Muscle layer of colon (tissue), 2 donors: Measurements from ENCODE around the gene FAM124A.
A peak's percentile ranks its signal among the peaks of the same experiment; 100 is the strongest.

Source experiments
- H3K27ac ChIP-seq: one replicate; pipeline ENCODE4 v1.7.0; 2013; ENCODE audit warnings: low read depth, mild to moderate bottlenecking, low read length, moderate library complexity
- H3K27me3 ChIP-seq, 2 donors: one replicate each; pipeline ENCODE4 v1.7.0; 2013; ENCODE audit warnings: low read length in 2 of 2, mild to moderate bottlenecking in 2 of 2; ENCODE audit not compliant: insufficient read depth in 2 of 2, control insufficient read depth in 1 of 2
- H3K36me3 ChIP-seq: one replicate; pipeline ENCODE4 v1.7.0; 2013; ENCODE audit warnings: mild to moderate bottlenecking, low read length; ENCODE audit not compliant: insufficient read depth
- H3K4me1 ChIP-seq: one replicate; pipeline ENCODE4 v1.7.0; 2013; ENCODE audit warnings: mild to moderate bottlenecking, low read length; ENCODE audit not compliant: insufficient read depth
- H3K4me3 ChIP-seq, 2 donors: one replicate each; pipeline ENCODE4 v1.7.0; 2013; ENCODE audit warnings: low read length in 2 of 2, low read depth in 1 of 2, mild to moderate bottlenecking in 1 of 2, moderate library complexity in 1 of 2
- H3K9ac ChIP-seq: one replicate; pipeline ENCODE4 v1.7.0; 2013; ENCODE audit warnings: low read length
- H3K9me3 ChIP-seq: one replicate; pipeline ENCODE4 v1.7.0; 2013; ENCODE audit warnings: mild to moderate bottlenecking, low read length
- donor health status: abdominal sarcoma.
- donor health status: Adenocarcinoma of cecum.

The FAM124A gene

DNA sequence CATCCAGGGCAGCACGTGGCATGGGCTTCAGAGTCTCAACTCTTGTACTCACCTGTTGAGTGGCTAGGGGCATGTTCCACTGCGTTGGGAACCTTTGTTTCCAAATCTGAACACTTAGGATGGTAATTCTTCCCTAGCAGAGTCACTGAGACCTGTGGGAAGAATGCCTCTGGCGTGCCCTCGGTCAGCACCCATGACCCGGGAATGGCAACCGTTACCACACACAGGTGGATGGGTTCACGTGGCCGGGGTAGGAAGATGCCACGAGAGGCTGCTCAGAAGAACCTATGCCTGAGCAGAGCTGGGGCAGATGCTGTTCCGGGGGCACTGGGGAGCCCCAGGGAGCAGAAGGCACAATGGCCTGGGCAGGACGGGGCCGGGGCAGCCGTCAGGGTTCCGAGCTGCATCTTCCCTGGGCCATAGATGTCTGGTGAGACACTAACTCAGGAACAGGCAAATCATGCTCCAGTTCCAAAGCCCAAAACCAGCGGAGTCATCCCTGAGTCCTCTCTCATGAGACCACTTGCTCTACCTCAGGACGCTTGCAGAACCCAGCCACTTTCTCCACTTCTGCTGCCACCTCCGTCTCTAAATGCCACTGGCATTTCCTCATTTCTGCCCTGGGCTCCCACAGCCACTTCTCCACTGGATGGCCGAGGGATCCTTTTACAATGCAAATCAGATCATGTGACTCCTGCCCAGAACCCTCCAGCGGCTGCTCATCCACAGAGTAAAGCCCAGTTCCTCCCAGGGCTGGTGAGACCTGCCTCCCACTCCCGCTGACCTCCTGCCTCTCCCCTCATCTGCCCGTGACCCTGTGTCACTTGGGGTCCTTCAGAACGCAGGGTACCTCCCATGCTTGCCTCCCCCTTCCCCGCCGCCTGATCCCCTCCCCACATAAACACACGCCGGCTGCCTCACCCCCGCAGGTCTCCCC is 36.7 kb downstream of the FAM124A start:
- H3K27ac ChIP-seq = no peak overlapping the region
- H3K36me3 ChIP-seq = peaks cover 9% of the 10 kb centered on the region
- no peak overlapping the region for H3K9ac ChIP-seq

DNA sequence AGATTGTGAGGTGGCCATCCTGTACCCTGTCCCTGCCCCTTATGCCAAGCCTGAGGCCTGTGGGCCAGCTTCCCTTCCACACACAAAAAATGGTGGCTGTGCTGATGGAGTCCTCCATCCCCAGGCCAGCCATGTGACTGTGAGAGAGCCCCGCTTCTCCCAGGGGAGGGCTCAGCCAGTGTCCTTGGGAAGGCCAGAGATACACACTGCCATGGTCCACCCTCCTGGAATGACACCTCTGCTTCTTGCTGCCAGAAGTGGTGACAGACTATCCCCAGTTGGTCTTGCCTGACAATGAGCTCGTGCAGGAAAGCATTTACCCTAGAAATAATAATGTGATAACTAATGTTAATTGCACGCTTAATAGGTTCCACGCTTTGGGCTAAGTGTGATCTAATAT is 38.0 kb downstream of the FAM124A start:
- H3K9me3 ChIP-seq = no peaks in the 10 kb centered on the region
- H3K36me3 ChIP-seq = peaks cover 9% of the 10 kb centered on the region
- no peak overlapping the region for H3K4me3 ChIP-seq
- peaks cover 27% of the 10 kb centered on the region for H3K4me1 ChIP-seq
- H3K27ac ChIP-seq = no peak overlapping the region
- no peak overlapping the region for H3K9ac ChIP-seq
- H3K27me3 ChIP-seq = no peaks in the 10 kb centered on the region

More for the DNA sequence above, 36.7 kb downstream of the FAM124A start:
- Histone ChIP-seq H3K4me3 (no peak overlapping the region), H3K27me3 (no peaks in the 10 kb centered on the region), H3K4me1 (peaks cover 27% of the 10 kb centered on the region), H3K9me3 (no peaks in the 10 kb centered on the region)

DNA sequence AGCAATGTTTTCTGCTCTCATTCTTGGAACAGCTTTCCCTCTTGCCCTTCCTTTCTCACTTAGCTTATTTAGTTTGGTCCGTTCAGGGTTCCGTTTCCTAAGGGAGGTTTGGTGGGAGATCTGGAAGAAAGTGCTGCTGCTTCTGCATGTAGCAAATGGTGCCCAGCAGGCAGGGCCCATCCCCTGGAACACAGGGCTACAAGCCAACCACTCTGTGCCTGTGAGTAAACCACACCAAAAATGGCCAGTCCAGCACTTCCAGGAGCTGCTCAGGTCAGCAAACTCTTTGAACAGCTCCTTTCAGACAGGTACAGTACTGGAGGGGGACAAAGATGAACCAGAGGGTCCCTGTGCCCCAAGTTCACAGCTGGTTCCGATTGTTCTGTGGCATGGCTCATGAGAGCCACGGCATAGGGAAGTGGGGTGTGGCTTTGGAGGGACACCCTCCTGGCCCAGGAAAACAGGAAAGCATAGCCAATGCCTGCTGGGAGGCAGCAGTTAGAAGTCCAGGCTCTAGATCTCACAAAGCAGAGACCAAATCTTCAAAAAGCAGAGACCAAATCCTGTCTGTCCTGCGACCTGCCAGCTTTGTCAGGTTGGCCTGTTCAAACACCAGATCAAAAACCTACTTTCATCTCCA is 39.5 kb downstream of the FAM124A start:
- peak overlapping the region; percentile 18 for H3K27ac ChIP-seq
- H3K36me3 ChIP-seq = peaks cover 9% of the 10 kb centered on the region
- H3K9ac ChIP-seq = no peak overlapping the region
- no peaks in the 10 kb centered on the region for H3K9me3 ChIP-seq
- no peaks in the 10 kb centered on the region for H3K27me3 ChIP-seq
- H3K4me3 ChIP-seq = peak overlapping the region in 1 of 2 donors; percentile 26
- H3K4me1 ChIP-seq = peaks cover 35% of the 10 kb centered on the region

DNA sequence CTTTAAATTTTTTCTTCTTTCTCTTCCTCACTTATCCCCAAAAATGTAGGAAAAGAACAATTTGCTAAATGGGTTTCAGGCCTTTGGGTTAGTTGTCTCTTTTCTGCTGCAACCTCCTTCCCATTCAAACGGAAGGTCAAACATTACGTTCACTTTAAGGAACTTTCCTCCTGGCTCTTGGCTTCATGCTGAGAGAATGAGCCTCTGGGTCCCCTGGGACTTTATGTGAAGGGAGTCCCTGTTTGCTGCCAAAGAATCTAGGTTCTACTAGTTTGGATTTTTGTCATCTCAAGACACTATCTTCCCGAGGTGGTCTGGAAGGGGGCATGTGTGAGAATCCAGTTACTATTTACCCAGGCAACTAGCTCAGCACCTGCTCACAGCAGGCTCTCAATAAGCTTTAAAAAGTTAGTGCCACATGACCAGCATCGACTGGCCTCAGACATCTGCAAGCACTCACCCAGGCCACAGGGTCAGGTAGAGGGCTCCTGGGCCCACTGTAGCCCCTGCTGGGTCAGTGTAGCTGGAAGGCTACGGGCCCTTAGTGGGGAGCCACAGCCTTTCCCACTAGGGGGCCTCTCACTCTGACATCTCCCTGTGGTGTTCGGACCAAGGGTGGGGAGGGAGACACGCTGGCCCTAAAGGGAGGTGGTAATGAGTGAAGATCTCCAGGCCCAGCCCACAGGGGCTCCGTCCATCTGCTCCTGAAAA is 40.5 kb downstream of the FAM124A start:
- peaks cover 38% of the 10 kb centered on the region for H3K4me1 ChIP-seq
- peaks cover under 1% of the 10 kb centered on the region for H3K36me3 ChIP-seq
- no peak overlapping the region for H3K27ac ChIP-seq

DNA sequence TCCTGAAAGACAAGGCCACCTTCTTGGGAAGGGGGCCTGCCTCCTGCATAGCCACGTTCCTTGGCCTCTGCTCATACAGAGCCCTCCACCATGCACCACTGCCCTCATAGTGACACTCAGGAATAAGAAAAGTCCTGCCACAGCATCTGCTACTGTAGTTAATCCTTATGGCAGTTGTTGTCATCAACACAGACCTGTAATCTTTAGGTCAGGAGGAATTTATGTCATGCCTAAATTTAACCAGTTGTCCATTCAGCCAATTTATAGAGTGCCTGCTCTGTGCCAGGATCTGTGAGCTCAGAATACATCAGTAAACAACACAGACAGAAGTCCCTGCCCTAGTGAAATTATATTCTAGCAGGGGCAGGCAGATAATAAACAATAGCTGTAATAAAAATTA is 44.4 kb downstream of the FAM124A start:
- no peaks in the 10 kb centered on the region for H3K9me3 ChIP-seq
- no peak overlapping the region for H3K9ac ChIP-seq
- H3K27ac ChIP-seq = no peak overlapping the region
- H3K4me1 ChIP-seq = peaks cover 26% of the 10 kb centered on the region
- H3K36me3 ChIP-seq = no peaks in the 10 kb centered on the region
- H3K4me3 ChIP-seq = no peak overlapping the region
- H3K27me3 ChIP-seq = no peaks in the 10 kb centered on the region

More for the DNA sequence above, 40.5 kb downstream of the FAM124A start:
- Histone ChIP-seq H3K9ac (no peak overlapping the region), H3K27me3 (no peaks in the 10 kb centered on the region), H3K9me3 (no peaks in the 10 kb centered on the region), H3K4me3 (no peak overlapping the region)

DNA sequence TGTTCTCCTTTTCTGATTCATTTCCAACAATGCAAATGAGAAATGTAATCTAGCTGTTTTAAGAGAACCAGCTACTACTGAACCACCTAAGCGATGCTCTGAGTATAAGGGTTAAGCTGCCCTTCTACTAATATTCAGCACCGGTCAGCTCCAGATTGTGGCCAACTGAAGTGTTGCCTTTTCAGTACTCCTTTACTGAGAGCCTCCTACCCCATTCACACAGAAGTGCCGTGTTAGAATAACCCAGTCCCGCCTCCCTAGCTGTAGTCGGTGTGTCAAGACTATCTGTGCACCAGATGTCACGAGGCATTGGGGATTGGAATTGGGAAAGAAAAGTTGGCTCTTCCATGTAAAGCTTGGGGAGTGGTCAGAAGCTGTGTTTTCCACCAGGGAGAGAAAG is 45.4 kb downstream of the FAM124A start:
- Histone ChIP-seq H3K27me3 (no peaks in the 10 kb centered on the region), H3K4me3 (no peak overlapping the region), H3K9ac (no peak overlapping the region), H3K27ac (no peak overlapping the region), H3K36me3 (no peaks in the 10 kb centered on the region), H3K4me1 (peaks cover 21% of the 10 kb centered on the region), H3K9me3 (no peaks in the 10 kb centered on the region)

DNA sequence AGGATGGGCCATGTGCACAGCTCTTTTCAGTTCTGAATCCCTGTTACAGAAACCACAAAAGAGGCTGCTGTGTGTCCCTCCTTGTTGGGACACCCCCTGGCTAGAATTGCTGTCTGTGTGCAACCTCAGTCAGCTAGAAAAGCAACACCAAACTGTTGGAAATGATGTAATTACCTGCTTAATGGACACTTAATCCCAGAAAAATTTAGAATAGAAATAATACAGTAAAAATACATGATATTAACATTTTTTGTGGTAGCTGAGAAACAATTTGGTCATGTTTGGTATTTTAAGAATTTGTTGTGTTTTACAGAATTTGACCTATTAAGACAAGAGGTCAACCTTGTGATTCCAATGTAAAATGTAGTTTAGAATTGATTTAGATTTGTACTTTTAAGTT is 46.8 kb downstream of the FAM124A start:
- Histone ChIP-seq H3K27ac (no peak overlapping the region), H3K27me3 (no peaks in the 10 kb centered on the region), H3K36me3 (no peaks in the 10 kb centered on the region), H3K9ac (no peak overlapping the region), H3K9me3 (no peaks in the 10 kb centered on the region), H3K4me3 (no peak overlapping the region), H3K4me1 (peaks cover 18% of the 10 kb centered on the region)

DNA sequence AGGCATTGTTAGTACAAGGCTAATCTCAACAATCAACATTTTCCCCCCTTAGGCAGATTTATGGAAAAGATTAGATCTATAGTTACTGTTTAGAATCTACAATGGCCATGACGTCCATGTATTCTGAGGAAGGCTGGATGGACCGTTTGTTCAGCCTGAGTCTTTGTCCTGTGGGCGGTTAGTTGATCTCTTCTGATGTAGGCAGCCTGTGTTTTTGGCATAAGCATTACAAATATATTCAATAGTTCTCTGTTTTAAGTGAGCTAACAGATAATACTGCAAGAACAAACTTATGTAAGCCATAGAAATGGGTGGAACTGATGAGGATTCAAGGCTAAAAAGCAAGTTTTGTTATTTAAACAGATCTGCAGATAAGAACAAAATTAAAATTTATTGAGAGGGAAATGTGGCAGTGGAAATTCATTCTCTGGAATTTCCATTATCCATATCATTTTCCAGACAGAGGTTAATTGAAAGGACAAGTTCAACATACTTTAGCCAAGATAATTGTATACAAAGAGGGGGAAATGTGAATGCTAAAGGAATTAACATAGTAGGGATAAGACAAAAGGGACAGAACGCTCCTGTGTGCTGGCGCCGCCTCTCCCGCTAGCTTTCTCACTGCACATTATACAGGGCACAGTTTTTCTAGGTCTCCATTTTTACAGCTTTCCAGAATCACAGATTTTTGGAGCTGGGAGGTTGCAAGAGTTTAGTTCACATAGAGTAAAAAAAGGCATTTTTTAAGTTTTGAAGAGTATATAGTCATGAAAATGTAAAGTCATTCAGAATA is 48.6 kb downstream of the FAM124A start:
- H3K27me3 ChIP-seq = no peaks in the 10 kb centered on the region
- no peak overlapping the region for H3K27ac ChIP-seq
- no peak overlapping the region for H3K9ac ChIP-seq
- H3K4me3 ChIP-seq = no peak overlapping the region
- peaks cover 24% of the 10 kb centered on the region for H3K4me1 ChIP-seq
- H3K36me3 ChIP-seq = no peaks in the 10 kb centered on the region
- no peaks in the 10 kb centered on the region for H3K9me3 ChIP-seq

DNA sequence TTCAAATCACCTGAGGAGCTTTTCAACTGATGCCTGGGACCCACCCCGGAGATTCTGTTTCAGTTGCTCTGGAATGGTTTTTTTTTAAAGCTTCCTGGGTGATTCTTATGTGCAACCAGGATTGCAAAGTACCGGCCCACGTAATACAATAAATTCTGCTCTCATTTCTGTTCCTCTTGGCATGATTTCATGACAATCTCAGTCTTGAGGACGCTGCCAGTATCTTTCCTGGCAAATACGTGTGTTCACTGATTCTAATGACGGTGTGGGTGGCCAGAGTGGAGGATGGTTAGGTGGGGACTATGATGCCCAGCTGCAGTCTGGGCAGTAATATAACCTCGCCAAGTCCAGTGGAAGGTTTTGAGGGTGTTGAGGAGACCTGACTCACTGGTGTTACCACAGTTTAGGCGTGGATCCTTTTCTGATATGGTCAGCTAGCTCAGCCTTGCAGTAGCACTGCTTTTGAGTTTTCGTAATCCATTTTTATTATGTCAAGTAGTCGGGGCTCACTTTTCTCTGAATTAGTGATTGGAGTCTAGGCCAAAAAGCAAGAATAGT is 49.4 kb downstream of the FAM124A start:
- peaks cover 25% of the 10 kb centered on the region for H3K4me1 ChIP-seq
- no peak overlapping the region for H3K27ac ChIP-seq
- no peaks in the 10 kb centered on the region for H3K27me3 ChIP-seq
- H3K9ac ChIP-seq = no peak overlapping the region
- H3K9me3 ChIP-seq = no peaks in the 10 kb centered on the region
- H3K4me3 ChIP-seq = no peak overlapping the region
- H3K36me3 ChIP-seq = no peaks in the 10 kb centered on the region

DNA sequence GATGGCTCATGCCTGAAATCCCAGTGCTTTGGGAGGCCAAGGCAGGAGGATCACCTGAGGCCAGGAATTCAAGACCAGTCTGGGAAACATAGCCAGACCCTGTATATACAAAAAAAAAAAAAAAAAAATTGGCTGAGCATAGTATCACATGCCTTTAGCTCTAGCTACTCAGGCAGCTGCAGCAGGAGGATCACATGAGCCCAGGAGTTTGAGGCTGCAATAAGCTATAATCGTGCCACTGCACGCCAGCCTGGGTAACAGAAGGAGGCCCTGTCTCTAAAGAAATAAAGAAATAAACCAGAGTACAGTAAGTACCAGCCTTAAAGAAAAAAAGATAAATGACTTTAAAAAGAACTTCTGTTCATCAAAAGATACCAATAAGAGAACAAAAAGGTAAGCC is 52.9 kb downstream of the FAM124A start:
- H3K4me3 ChIP-seq = no peak overlapping the region
- peaks cover 42% of the 10 kb centered on the region for H3K4me1 ChIP-seq
- H3K27me3 ChIP-seq = no peaks in the 10 kb centered on the region
- no peaks in the 10 kb centered on the region for H3K36me3 ChIP-seq
- peak overlapping the region; percentile 45 for H3K27ac ChIP-seq
- no peak overlapping the region for H3K9ac ChIP-seq
- no peaks in the 10 kb centered on the region for H3K9me3 ChIP-seq
